Kidney (tissue), 14 donors: ENCODE measurements around the gene TMSB4X. TPM values are rescaled to one million over a fixed set of nuclear protein-coding genes. Genes with fewer than 3 reads are reported as not detected.

Source experiments
- DNase-seq, 5 donors: peaks; one replicate each; pipeline ENCODE4 v3.0.0-alpha.2; 2013 to 2020
- FAIRE-seq: peaks from 2 replicates; lab custom pipeline; 2012; peaks lifted over from hg19 to GRCh38; lab: Jason Lieb, UNC
- H3K27ac ChIP-seq, 2 donors: one replicate each; pipeline ENCODE4 v1.7.0; 2013; ENCODE audit warnings: low read depth in 2 of 2, low read length in 2 of 2, inconsistent platforms in 1 of 2
- H3K27me3 ChIP-seq: one replicate; pipeline ENCODE4 v1.7.1; 2013; ENCODE audit warnings: low read length, inconsistent platforms; ENCODE audit not compliant: control insufficient read depth, insufficient read depth
- H3K36me3 ChIP-seq, 3 donors: one replicate each; pipeline versions ENCODE4 v1.7.0 to v1.7.1; 2013; ENCODE audit warnings: low read length in 3 of 3, control low read depth in 1 of 3, inconsistent platforms in 1 of 3; ENCODE audit not compliant: insufficient read depth in 3 of 3, control insufficient read depth in 2 of 3
- H3K4me1 ChIP-seq, 3 donors: one replicate each; pipeline versions ENCODE4 v1.7.0 to v1.7.1; 2013; ENCODE audit warnings: low read length in 3 of 3, inconsistent platforms in 1 of 3, low read depth in 1 of 3; ENCODE audit not compliant: control insufficient read depth in 2 of 3, insufficient read depth in 2 of 3
- H3K4me3 ChIP-seq, 3 donors: one replicate each; pipeline versions ENCODE4 v1.7.0 to v1.8.1; 2013; ENCODE audit warnings: low read length in 3 of 3, control low read depth in 1 of 3, inconsistent platforms in 1 of 3
- H3K9ac ChIP-seq, 3 donors: one replicate each; pipeline versions ENCODE4 v1.7.0 to v1.7.1; 2013; ENCODE audit warnings: low read length in 3 of 3, control low read depth in 1 of 3, inconsistent platforms in 1 of 3
- H3K9me3 ChIP-seq, 3 donors: one replicate each; pipeline versions ENCODE4 v1.7.0 to v1.7.1; 2013; ENCODE audit warnings: low read length in 3 of 3, control low read depth in 1 of 3, inconsistent platforms in 1 of 3; ENCODE audit not compliant: control insufficient read depth in 2 of 3, insufficient read depth in 1 of 3
- CTCF ChIP-seq: IDR thresholded peaks from 3 replicates; pipeline ENCODE4 v1.5.1; 2012; ENCODE audit warnings: mild to moderate bottlenecking, moderate library complexity, borderline replicate concordance; ENCODE audit not compliant: insufficient read depth; ENCODE audit errors: extremely low read depth
- intact Hi-C: fragments of 100-400 bp; cut with DNase I; formaldehyde crosslinking; loops from one replicate; pipeline ENCODE4 v1.11.1; 2022
- polyA plus RNA-seq: library from polyadenylated mRNA; stranded (reverse); fragments of 350-450 nt; fragmentation: Illumina TruSeq; extraction: RNeasy Lipid Tissue Mini Kit (QIAGEN cat#74804); gene quantifications from one replicate; pipeline ENCODE4 v1.2.3, GENCODE V29; 2014; ENCODE audit warnings: low read depth, low replicate concordance; ENCODE audit not compliant: insufficient read depth
- total RNA-seq: library from RNA; stranded (reverse); fragmentation: NEBNext Ultra II Directional; extraction: Animal tissue kit (Norgen Biotek cat#: 25700); gene quantifications from one replicate; pipeline ENCODE4 v1.2.1, GENCODE V29; 2021
- donor health status: control.
- donor health status: control.
- donor health status: control.
- donor health status: control.
- donor health status: control.
- donor health status: DM: yes; HTN: yes; CAD: no.
- donor health status: Normal renal cell carcinoma (clear cell type).

The TMSB4X gene
- total and polyA plus RNA-seq, 2 donors from 2014 or later: 2,421 to 3,432 TPM

- Histone ChIP-seq H3K4me1 (no peaks in the 10 kb centered on the region), H3K36me3 (no peaks in the 10 kb centered on the region), H3K9me3 (no peaks in the 10 kb centered on the region), H3K27me3 (no peaks in the 10 kb centered on the region), H3K9ac (no peak overlapping the region), H3K4me3 (no peak overlapping the region), H3K27ac (no peak overlapping the region)
- intact Hi-C loops: no loop called here
- DNase-seq: no peak
- FAIRE-seq: no peak
- TF ChIP-seq CTCF: no peak
Measured at GRCh38 chrX:12987900-12988594, 13.1 kb downstream of the TMSB4X start.

- intact Hi-C loops: no loop called here
- Histone ChIP-seq H3K4me1 (no peaks in the 10 kb centered on the region), H3K36me3 (no peaks in the 10 kb centered on the region), H3K9me3 (no peaks in the 10 kb centered on the region), H3K27me3 (no peaks in the 10 kb centered on the region), H3K4me3 (no peak overlapping the region), H3K9ac (no peak overlapping the region), H3K27ac (no peak overlapping the region)
- no peak for DNase-seq
- FAIRE-seq: no peak
- no peak for TF ChIP-seq CTCF
Measured at GRCh38 chrX:12988797-12989196, 13.9 kb downstream of the TMSB4X start.

GRCh38 chrX:12989461-12989860 is 14.6 kb downstream of the TMSB4X start:
- H3K27ac ChIP-seq: no peak overlapping the region
- H3K4me1 ChIP-seq: no peaks in the 10 kb centered on the region
- no peaks in the 10 kb centered on the region for H3K27me3 ChIP-seq
- DNase-seq (no peak), FAIRE-seq (peak; percentile 90)
- no peaks in the 10 kb centered on the region for H3K36me3 ChIP-seq
- TF ChIP-seq CTCF: no peak
- no peak overlapping the region for H3K9ac ChIP-seq
- H3K9me3 ChIP-seq: no peaks in the 10 kb centered on the region
- H3K4me3 ChIP-seq: no peak overlapping the region
- intact Hi-C loops: no loop called here

- Histone ChIP-seq H3K9me3 (no peaks in the 10 kb centered on the region), H3K27me3 (no peaks in the 10 kb centered on the region), H3K4me1 (no peaks in the 10 kb centered on the region), H3K4me3 (no peak overlapping the region), H3K9ac (no peak overlapping the region), H3K36me3 (no peaks in the 10 kb centered on the region), H3K27ac (no peak overlapping the region)
- DNase-seq: no peak
- no peak for TF ChIP-seq CTCF
- no peak for FAIRE-seq
- intact Hi-C loops: no loop called here
Measured at GRCh38 chrX:12991575-12991974, 16.7 kb downstream of the TMSB4X start.
